SK-N-MC (cell line): ENCODE measurements around the gene ACKR2.

Experiments used
- EZH2 ChIP-seq: fragments of 200-600 bp; sonication (generic); IDR thresholded peaks from one replicate; pipeline ENCODE4 v1.6.1; 2017; ENCODE audit warnings: antibody characterized with exemption
- FOXP2 ChIP-seq: optimal IDR thresholded peaks from 2 replicates; pipeline ENCODE3; 2011; ENCODE audit warnings: mild to moderate bottlenecking, moderate library complexity; ENCODE audit not compliant: insufficient read depth; ENCODE audit errors: extremely low read length, control extremely low read depth
- POLR2AphosphoS5 ChIP-seq: IDR thresholded peaks from 2 replicates; pipeline ENCODE4 v1.6.1; 2012; ENCODE audit warnings: mild to moderate bottlenecking, low read depth, low read length, borderline replicate concordance

GRCh38 chr3:42871592-42872196 lies 62.4 kb downstream of the ACKR2 start:
- TF ChIP-seq EZH2 (no peak), POLR2AphosphoS5 (no peak), FOXP2 (no peak)
